Adrenal gland (tissue), 19 donors: ENCODE data around the gene OR2M7. TPM values are rescaled to one million over a fixed set of nuclear protein-coding genes. Genes with fewer than 3 reads are reported as not detected.

Experiments used
- DNase-seq, 7 donors: peaks; one replicate each; pipeline ENCODE4 v3.0.0-alpha.2; 2019 to 2020
- H3K27ac ChIP-seq, 5 donors: fragments of 200-600 bp; sonication (generic) in 4 of 5; 1 replicate in 3 of 5; 2 replicates in 2 of 5; pipeline versions ENCODE4 v1.5.1 to v1.8.0; 2016 to 2020; ENCODE audit warnings: mild to moderate bottlenecking in 1 of 5
- H3K27me3 ChIP-seq: fragments of 200-600 bp; 2 replicates; pipeline ENCODE4 v1.8.0; 2021
- H3K36me3 ChIP-seq, 2 donors: fragments of 200-600 bp; replicated peaks in 1 of 2; 1 replicate in 1 of 2; 2 replicates in 1 of 2; pipeline versions ENCODE4 v1.5.1 to v1.8.0; 2018 to 2022
- H3K4me1 ChIP-seq, 2 donors: fragments of 200-600 bp; replicated peaks in 1 of 2; 1 replicate in 1 of 2; 2 replicates in 1 of 2; pipeline versions ENCODE4 v1.5.1 to v1.8.0; 2018 to 2021
- H3K4me3 ChIP-seq, 4 donors: fragments of 200-600 bp; sonication (generic) in 3 of 4; one replicate each; pipeline ENCODE4 v1.5.1; 2016 to 2018
- H3K9me3 ChIP-seq, 3 donors: fragments of 200-600 bp; sonication (generic) in 1 of 3; replicated peaks in 1 of 3; 1 replicate in 2 of 3; 2 replicates in 1 of 3; pipeline versions ENCODE4 v1.5.1 to v1.8.0; 2016 to 2021
- POLR2A ChIP-seq, 2 donors: fragments of 450-650 bp; IDR thresholded peaks; one replicate each; pipeline ENCODE4 v1.6.1; 2017; ENCODE audit warnings: antibody characterized with exemption in 2 of 2, mild to moderate bottlenecking in 2 of 2, moderate library complexity in 1 of 2
- WGBS, 4 donors: extraction: QIAGEN DNeasy Blood & Tissue Kit in 2 of 4; methylation state at CpG; one replicate each; pipeline versions ENCODE4 v1.1.5 to v1.1.7; 2013 to 2017; 5-methylcytosine and 5-hydroxymethylcytosine counted together
- intact Hi-C, 2 donors: fragments of 100-400 bp; cut with DNase I; formaldehyde crosslinking; loops; one replicate each; pipeline versions ENCODE4 v1.14.1 to v1.15.0; 2022 to 2023
- long read RNA-seq, 10 donors: library from polyadenylated mRNA in 3 of 10; unstranded in 2 of 10; stranded (forward) in 1 of 10; transcript quantifications; one replicate each; pipeline ENCODE4 v2.0.0 and lab custom pipeline, GENCODE V29; 2021 to 2026
- polyA plus RNA-seq, 3 donors: library from polyadenylated mRNA; stranded (reverse); fragments of 200-250 nt in 2 of 3; fragments of 350-450 nt in 1 of 3; fragmentation: Illumina TruSeq in 1 of 3; extraction: RNeasy Lipid Tissue Mini Kit (QIAGEN cat#74804) in 1 of 3; gene quantifications; one replicate each; pipeline ENCODE4 v1.2.3, GENCODE V29; 2013 to 2014
- total RNA-seq, 9 donors: library from RNA; depleted of rRNA in 4 of 9; stranded (reverse); fragments of >200 nt in 4 of 9; fragments of 120-200 nt in 1 of 9; fragmentation: NEBNext Ultra II Directional in 1 of 9; extraction: Animal tissue kit (Norgen Biotek cat#: 25700) in 1 of 9; gene quantifications; one replicate each; pipeline versions ENCODE4 v1.1.0 to v1.2.4, GENCODE V29; 2013 to 2023
- TF ChIP-seq, protein P1 (sequence below), 6 experiments: fragments of 450-650 bp in 4 of 6; fragments of 200-600 bp in 2 of 6; sonication (generic) in 1 of 6; IDR thresholded peaks; 1 replicate in 5 of 6; 2 replicates in 1 of 6; pipeline versions ENCODE4 v1.5.1 to v1.8.0; 2016 to 2021; ENCODE audit warnings: antibody characterized with exemption in 6 of 6, mild to moderate bottlenecking in 2 of 6, moderate library complexity in 1 of 6
- donor health status: healthy with polysubstance abuse.
- donor health status: Bipolar disorder and iron deficiency.
- donor health status: DM: yes; HTN: yes; CAD: no.
- donor health status: DM: no; HTN: no; CAD: no.
- donor health status: DM: no; HTN: no; CAD: no.
- donor health status: DM: yes; HTN: yes; CAD: no.

The OR2M7 gene, protein sequence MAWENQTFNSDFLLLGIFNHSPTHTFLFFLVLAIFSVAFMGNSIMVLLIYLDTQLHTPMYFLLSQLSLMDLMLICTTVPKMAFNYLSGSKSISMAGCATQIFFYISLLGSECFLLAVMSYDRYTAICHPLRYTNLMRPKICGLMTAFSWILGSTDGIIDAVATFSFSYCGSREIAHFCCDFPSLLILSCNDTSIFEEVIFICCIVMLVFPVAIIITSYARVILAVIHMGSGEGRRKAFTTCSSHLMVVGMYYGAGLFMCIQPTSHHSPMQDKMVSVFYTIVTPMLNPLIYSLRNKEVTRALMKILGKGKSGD
- total RNA-seq (not detected), polyA plus RNA-seq (not detected)
- long read RNA-seq, donor 1: 0 reads
- long read RNA-seq, donor 2: 0 reads
- long read RNA-seq, donor 3: 0 reads
- long read RNA-seq, donor 4: 0 reads
- long read RNA-seq, donor 5: 0 reads
- long read RNA-seq, donor 6: 0 reads
- long read RNA-seq, donor 7: 0 reads
- long read RNA-seq, donor 8: 0 reads
- long read RNA-seq, donor 9: 0 reads
- long read RNA-seq, donor 10: 0 reads

DNA sequence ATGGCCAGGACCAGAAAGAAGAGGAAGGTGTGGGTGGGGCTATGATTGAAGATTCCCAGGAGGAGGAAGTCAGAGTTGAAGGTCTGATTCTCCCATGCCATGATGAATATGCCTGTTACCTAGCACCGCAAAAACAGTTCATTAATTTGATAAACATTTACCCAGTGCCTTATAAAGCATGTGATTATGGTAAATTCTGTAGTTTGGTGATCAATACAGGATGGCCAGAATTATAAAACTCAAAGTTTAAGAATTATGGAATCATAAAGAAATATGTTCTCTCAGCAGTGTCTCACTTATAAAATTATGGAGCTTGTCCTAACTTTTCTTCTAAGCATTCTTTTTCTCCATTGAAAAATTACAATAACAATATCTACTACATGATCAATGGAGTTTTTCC is at the start of gene OR2M7:
Gene OR2M7, minus strand, starts transcription at position 101 of the 400 bp plus-strand sequence. Its CDS starts 0 bp downstream, at position 101.
- DNase-seq: no peak
- H3K4me1 ChIP-seq: no peaks in the 10 kb centered on the region
- TF ChIP-seq POLR2A (IDR thresholded peaks at IDR 0.05): no peak
- TF ChIP-seq, protein P1, sequence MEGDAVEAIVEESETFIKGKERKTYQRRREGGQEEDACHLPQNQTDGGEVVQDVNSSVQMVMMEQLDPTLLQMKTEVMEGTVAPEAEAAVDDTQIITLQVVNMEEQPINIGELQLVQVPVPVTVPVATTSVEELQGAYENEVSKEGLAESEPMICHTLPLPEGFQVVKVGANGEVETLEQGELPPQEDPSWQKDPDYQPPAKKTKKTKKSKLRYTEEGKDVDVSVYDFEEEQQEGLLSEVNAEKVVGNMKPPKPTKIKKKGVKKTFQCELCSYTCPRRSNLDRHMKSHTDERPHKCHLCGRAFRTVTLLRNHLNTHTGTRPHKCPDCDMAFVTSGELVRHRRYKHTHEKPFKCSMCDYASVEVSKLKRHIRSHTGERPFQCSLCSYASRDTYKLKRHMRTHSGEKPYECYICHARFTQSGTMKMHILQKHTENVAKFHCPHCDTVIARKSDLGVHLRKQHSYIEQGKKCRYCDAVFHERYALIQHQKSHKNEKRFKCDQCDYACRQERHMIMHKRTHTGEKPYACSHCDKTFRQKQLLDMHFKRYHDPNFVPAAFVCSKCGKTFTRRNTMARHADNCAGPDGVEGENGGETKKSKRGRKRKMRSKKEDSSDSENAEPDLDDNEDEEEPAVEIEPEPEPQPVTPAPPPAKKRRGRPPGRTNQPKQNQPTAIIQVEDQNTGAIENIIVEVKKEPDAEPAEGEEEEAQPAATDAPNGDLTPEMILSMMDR (IDR thresholded peaks at IDR 0.05): no peak
- H3K27ac ChIP-seq: no peak within 1 kb of the TSS
- no peaks in the 10 kb centered on the region for H3K36me3 ChIP-seq
- no peak within 1 kb of the TSS for H3K4me3 ChIP-seq
- intact Hi-C loops: no loop called here
- 81 to 87% (median 82%) methylated on average over 1 of the region's 1 CpG for WGBS, 4 donors
- no peaks in the 10 kb centered on the region for H3K27me3 ChIP-seq
- H3K9me3 ChIP-seq: no peaks in the 10 kb centered on the region

DNA sequence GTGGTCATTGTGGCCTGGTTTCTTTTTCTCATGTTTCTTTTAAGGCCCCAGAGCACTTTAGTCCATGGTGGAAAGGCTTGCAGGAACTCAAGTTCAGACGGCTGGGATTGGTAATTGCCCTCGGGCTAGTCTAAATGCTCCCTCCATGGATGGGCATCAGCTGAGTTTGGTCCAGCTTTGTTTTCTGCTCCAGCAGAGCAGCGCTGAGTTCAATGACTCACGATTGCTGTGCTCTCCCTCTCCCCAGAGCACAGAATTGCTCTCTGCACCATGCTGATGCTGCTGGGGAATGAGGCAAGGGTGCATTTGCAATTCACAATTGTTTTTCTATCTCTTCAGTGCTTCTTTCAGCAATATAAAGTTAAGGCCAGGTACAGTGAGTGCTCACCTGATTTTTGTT is 49.4 kb upstream of the OR2M7 start:
- Histone ChIP-seq H3K9me3 (no peaks in the 10 kb centered on the region), H3K4me3 (no peak overlapping the region), H3K27ac (no peak overlapping the region), H3K27me3 (no peaks in the 10 kb centered on the region), H3K36me3 (no peaks in the 10 kb centered on the region), H3K4me1 (no peaks in the 10 kb centered on the region)
- 59 to 72% (median 64%) methylated on average over 4 of the region's 4 CpGs for WGBS, 4 donors
- DNase-seq: no peak
- intact Hi-C loops: no loop called here
- TF ChIP-seq, protein P1 (IDR thresholded peaks at IDR 0.05): no peak
- TF ChIP-seq POLR2A (IDR thresholded peaks at IDR 0.05): no peak

DNA sequence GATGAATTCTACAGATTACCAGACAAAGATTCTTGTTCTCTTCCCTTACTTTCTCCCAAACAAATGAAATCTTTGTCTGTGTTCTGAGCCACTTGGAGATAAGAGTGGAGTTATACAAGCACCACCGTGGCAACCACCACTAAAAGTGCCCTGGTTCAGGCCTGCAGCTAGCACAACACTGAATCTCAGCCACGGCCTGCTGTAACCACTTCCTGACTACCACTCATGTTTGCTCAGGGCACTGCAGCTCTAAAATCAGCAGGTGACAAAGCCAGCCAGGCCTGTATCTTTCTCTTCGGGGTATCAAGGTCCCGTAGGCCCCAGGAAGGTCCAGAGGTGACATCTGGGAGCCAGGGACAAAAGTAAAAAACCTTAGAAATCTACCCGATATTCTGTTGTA is 48.0 kb upstream of the OR2M7 start:
- DNase-seq: no peak
- intact Hi-C loops: no loop called here
- Histone ChIP-seq H3K4me1 (no peaks in the 10 kb centered on the region), H3K4me3 (no peak overlapping the region), H3K27ac (no peak overlapping the region), H3K27me3 (no peaks in the 10 kb centered on the region), H3K9me3 (no peaks in the 10 kb centered on the region), H3K36me3 (no peaks in the 10 kb centered on the region)
- 57 to 72% (median 60%) methylated on average over 5 of the region's 5 CpGs for WGBS, 4 donors
- no peak for TF ChIP-seq POLR2A (IDR thresholded peaks at IDR 0.05)
- TF ChIP-seq, protein P1 (IDR thresholded peaks at IDR 0.05): no peak

DNA sequence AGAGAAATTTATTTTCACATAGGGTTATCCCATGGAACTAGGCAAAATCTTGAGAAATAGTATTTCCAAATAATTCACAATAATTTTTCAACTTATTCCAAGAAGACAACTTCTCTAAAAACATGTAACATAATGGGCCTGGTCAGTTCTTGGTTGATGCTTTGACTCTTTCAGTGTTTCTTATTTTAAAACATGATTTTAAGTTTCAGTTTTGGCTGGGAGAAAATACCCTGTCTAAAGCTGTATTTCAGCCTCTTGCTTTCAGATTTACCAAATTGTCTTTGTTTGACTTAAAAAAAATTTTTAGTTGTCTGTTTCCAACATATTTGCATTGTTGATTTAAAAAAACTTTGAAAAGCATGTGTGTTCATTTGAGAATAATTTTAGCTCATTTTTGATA is 42.2 kb upstream of the OR2M7 start:
- no peaks in the 10 kb centered on the region for H3K9me3 ChIP-seq
- H3K27ac ChIP-seq: no peak overlapping the region
- no peaks in the 10 kb centered on the region for H3K4me1 ChIP-seq
- no peaks in the 10 kb centered on the region for H3K36me3 ChIP-seq
- intact Hi-C loops: no loop called here
- no peak for TF ChIP-seq POLR2A (IDR thresholded peaks at IDR 0.05)
- TF ChIP-seq, protein P1 (IDR thresholded peaks at IDR 0.05): no peak
- no peaks in the 10 kb centered on the region for H3K27me3 ChIP-seq
- no peak overlapping the region for H3K4me3 ChIP-seq
- DNase-seq: no peak
